GM18907 (cell line): ENCODE measurements around the gene HSPB6.

Experiments used
- ATAC-seq: cut with Tn5 transposase; IDR thresholded peaks from one replicate; pipeline ENCODE4 v1.9.1; 2021; ENCODE audit warnings: mild to moderate bottlenecking, moderate library complexity; ENCODE audit not compliant: unreplicated experiment

The HSPB6 gene

GRCh38 chr19:35717665-35718344 lies 39.0 kb downstream of the HSPB6 start, which contains the start of gene KMT2B:
KMT2B (plus strand) TSS chr19:35718003; CDS start chr19:35718019, 16 bp downstream.
- no peak for ATAC-seq

- ATAC-seq = peak; percentile 63
Measured at GRCh38 chr19:35716801-35717664, 39.8 kb downstream of the HSPB6 start.

GRCh38 chr19:35715981-35716800 lies 40.6 kb downstream of the HSPB6 start:
- ATAC-seq = peak; percentile 2

GRCh38 chr19:35715355-35715809 lies 41.4 kb downstream of the HSPB6 start:
- ATAC-seq = no peak

GRCh38 chr19:35714601-35715354 lies 42.1 kb downstream of the HSPB6 start:
- no peak for ATAC-seq

GRCh38 chr19:35713904-35714495 lies 42.8 kb downstream of the HSPB6 start:
- no peak for ATAC-seq

- ATAC-seq = no peak
Measured at GRCh38 chr19:35713506-35713850, 43.4 kb downstream of the HSPB6 start.

- no peak for ATAC-seq
Measured at GRCh38 chr19:35712567-35713505, 44.0 kb downstream of the HSPB6 start.

- peak; percentile 35 for ATAC-seq
Measured at GRCh38 chr19:35710784-35711723, 45.8 kb downstream of the HSPB6 start.

GRCh38 chr19:35708391-35708790 lies 48.4 kb downstream of the HSPB6 start:
- ATAC-seq = no peak
